Neuronal stem cell (in vitro differentiated cells): ENCODE data around the gene TOP3A.

Experiments
- DNase-seq: peaks from one replicate; pipeline ENCODE4 v3.0.0-alpha.2; 2013; ENCODE audit warnings: low spot score
- H2AFZ ChIP-seq: one replicate; pipeline ENCODE4 v1.6.1; 2013; ENCODE audit warnings: mild to moderate bottlenecking, low read length, inconsistent platforms
- H2AK5ac ChIP-seq: 2 replicates; pipeline ENCODE4 v1.6.1; 2013; ENCODE audit warnings: low read depth, mild to moderate bottlenecking, inconsistent platforms, low read length, moderate library complexity, mixed read lengths
- H2BK120ac ChIP-seq: 2 replicates; pipeline ENCODE4 v1.6.1; 2013; ENCODE audit warnings: low read depth, mild to moderate bottlenecking, inconsistent platforms, low read length, moderate library complexity, mixed read lengths
- H2BK12ac ChIP-seq: one replicate; pipeline ENCODE4 v1.6.1; 2013; ENCODE audit warnings: low read length, inconsistent platforms
- H2BK15ac ChIP-seq: 2 replicates; pipeline ENCODE4 v1.6.1; 2013; ENCODE audit warnings: mild to moderate bottlenecking, low read length, inconsistent platforms, mixed read lengths
- H2BK5ac ChIP-seq: one replicate; pipeline ENCODE4 v1.6.1; 2013; ENCODE audit warnings: inconsistent platforms, mild to moderate bottlenecking, low read length, moderate library complexity
- H3K14ac ChIP-seq: one replicate; pipeline ENCODE4 v1.6.1; 2013; ENCODE audit warnings: low read length, inconsistent platforms
- H3K18ac ChIP-seq: 2 replicates; pipeline ENCODE4 v1.6.1; 2013; ENCODE audit warnings: low read length, inconsistent platforms
- H3K23ac ChIP-seq: 2 replicates; pipeline ENCODE4 v1.6.1; 2013; ENCODE audit warnings: low read depth, mild to moderate bottlenecking, mixed read lengths, low read length, inconsistent platforms; ENCODE audit not compliant: poor library complexity
- H3K27ac ChIP-seq: replicated peaks from 3 replicates; pipeline ENCODE4 v1.5.1; 2013; ENCODE audit warnings: low read length, inconsistent platforms
- H3K27me3 ChIP-seq, 3 experiments: 2 replicates each; pipeline ENCODE4 v1.6.1; 2013; ENCODE audit warnings: low read length in 3 of 3, mild to moderate bottlenecking in 2 of 3, inconsistent platforms in 1 of 3, low read depth in 1 of 3, mixed read lengths in 1 of 3, moderate library complexity in 1 of 3; ENCODE audit not compliant: control insufficient read depth in 3 of 3, insufficient read depth in 3 of 3
- H3K36me3 ChIP-seq, 2 donors: replicated peaks in 1 of 2; 2 replicates each; pipeline ENCODE4 v1.6.1; 2013; ENCODE audit warnings: low read length in 2 of 2; ENCODE audit not compliant: control insufficient read depth in 2 of 2, insufficient read depth in 2 of 2
- H3K4ac ChIP-seq: 2 replicates; pipeline ENCODE4 v1.6.1; 2013; ENCODE audit warnings: inconsistent platforms, mild to moderate bottlenecking, low read length, moderate library complexity
- H3K4me1 ChIP-seq, 2 donors: 1 replicate in 1 of 2; 2 replicates in 1 of 2; pipeline ENCODE4 v1.6.1; 2013; ENCODE audit warnings: low read length in 2 of 2, low read depth in 1 of 2; ENCODE audit not compliant: control insufficient read depth in 2 of 2, insufficient read depth in 1 of 2
- H3K4me2 ChIP-seq: one replicate; pipeline ENCODE4 v1.6.1; 2013; ENCODE audit warnings: mild to moderate bottlenecking, low read length, inconsistent platforms; ENCODE audit not compliant: insufficient read depth, poor library complexity, severe bottlenecking
- H3K4me3 ChIP-seq, 2 donors: 2 replicates each; pipeline ENCODE4 v1.5.1; 2013; ENCODE audit warnings: low read length in 2 of 2, mild to moderate bottlenecking in 2 of 2, inconsistent platforms in 1 of 2, moderate library complexity in 1 of 2
- H3K79me1 ChIP-seq: one replicate; pipeline ENCODE4 v1.6.1; 2013; ENCODE audit warnings: low read depth, mild to moderate bottlenecking, inconsistent platforms, low read length, moderate library complexity
- H3K9ac ChIP-seq: one replicate; pipeline ENCODE4 v1.6.1; 2013; ENCODE audit warnings: mild to moderate bottlenecking, low read depth, low read length, inconsistent platforms; ENCODE audit not compliant: poor library complexity
- H3K9me3 ChIP-seq, 2 donors: replicated peaks in 1 of 2; 2 replicates each; pipeline versions ENCODE3 to v1.6.1; 2013; ENCODE audit warnings: low read length in 2 of 2, mild to moderate bottlenecking in 2 of 2, inconsistent platforms in 1 of 2, low read depth in 1 of 2, mixed read lengths in 1 of 2, moderate library complexity in 1 of 2; ENCODE audit not compliant: control insufficient read depth in 2 of 2, insufficient read depth in 1 of 2
- H4K8ac ChIP-seq: one replicate; pipeline ENCODE4 v1.6.1; 2013; ENCODE audit warnings: low read depth, mild to moderate bottlenecking, inconsistent platforms, low read length, moderate library complexity
- H4K91ac ChIP-seq: one replicate; pipeline ENCODE4 v1.6.1; 2013; ENCODE audit warnings: low read length, low read depth, mild to moderate bottlenecking, inconsistent platforms; ENCODE audit not compliant: poor library complexity
- whole genome bisulfite sequencing, 2 donors: extraction: QIAGEN DNeasy Blood & Tissue Kit; methylation state at CpG; one replicate each; pipeline ENCODE4 v1.1.7; 2013; ENCODE audit warnings: missing lambda C conversion rate in 2 of 2, mixed read lengths in 1 of 2; ENCODE audit not compliant: insufficient read length in 2 of 2, insufficient replicate concordance in 1 of 2; ENCODE audit errors: extremely low coverage in 2 of 2; 5-methylcytosine and 5-hydroxymethylcytosine counted together

Gene TOP3A

DNA sequence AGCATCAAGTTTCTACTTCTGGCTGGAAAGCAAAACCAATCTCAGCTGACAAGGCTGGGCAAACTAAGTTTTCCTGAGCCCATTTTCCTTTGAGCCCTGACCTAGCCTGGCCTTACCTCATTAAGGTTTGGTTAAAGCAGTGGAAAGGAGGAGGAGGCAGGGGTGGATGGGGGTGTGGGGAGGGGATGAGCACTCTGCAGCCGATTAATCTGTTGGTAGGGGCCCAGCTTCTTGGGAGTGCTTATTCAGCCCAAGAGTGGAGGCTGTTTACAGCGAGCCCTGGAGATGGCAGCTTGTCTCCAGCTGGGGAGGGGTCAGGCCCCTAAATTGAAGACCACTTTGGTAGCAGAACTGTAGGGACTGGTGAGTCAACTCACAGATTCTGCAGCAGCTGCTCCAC is 12.3 kb upstream of the TOP3A start:
- Histone ChIP-seq H3K9me3 (peaks cover 0 to 3% of the 10 kb centered on the region in 2 donors), H3K4me2 (no peak overlapping the region), H3K4me3 (no peak overlapping the region), H2BK12ac (no peak overlapping the region), H2BK120ac (no peak overlapping the region), H3K27me3 (no peaks in the 10 kb centered on the region), H3K4ac (no peak overlapping the region), H4K91ac (no peak overlapping the region), H4K8ac (no peak overlapping the region), H3K27ac (no peak overlapping the region), H2BK15ac (no peak overlapping the region), H3K14ac (no peak overlapping the region), H3K18ac (no peak overlapping the region), H3K9ac (peak overlapping the region; percentile 14), H3K4me1 (no peaks in the 10 kb centered on the region), H2AK5ac (no peak overlapping the region), H2BK5ac (no peak overlapping the region), H3K79me1 (no peaks in the 10 kb centered on the region), H2AFZ (no peak overlapping the region), H3K36me3 (peaks cover 47 to 93% of the 10 kb centered on the region in 2 donors), H3K23ac (no peak overlapping the region)
- no peak for DNase-seq
- no CpG with 5 or more reads among the region's 2 CpGs for WGBS, 2 donors

- Histone ChIP-seq H3K14ac (no peak overlapping the region), H3K4ac (no peak overlapping the region), H3K36me3 (peaks cover 43 to 88% of the 10 kb centered on the region in 2 donors), H2AFZ (no peak overlapping the region), H3K27me3 (no peaks in the 10 kb centered on the region), H3K23ac (no peak overlapping the region), H3K9ac (no peak overlapping the region), H2AK5ac (no peak overlapping the region), H3K4me1 (no peaks in the 10 kb centered on the region), H3K9me3 (peaks cover 0 to 3% of the 10 kb centered on the region in 2 donors), H4K91ac (no peak overlapping the region), H2BK12ac (no peak overlapping the region), H4K8ac (no peak overlapping the region), H2BK15ac (no peak overlapping the region), H3K4me3 (peak overlapping the region in 1 of 2 donors; percentile 51), H3K79me1 (no peaks in the 10 kb centered on the region), H2BK120ac (no peak overlapping the region), H3K27ac (no peak overlapping the region), H3K18ac (no peak overlapping the region), H2BK5ac (no peak overlapping the region), H3K4me2 (no peak overlapping the region)
- WGBS, 2 donors: no CpG with 5 or more reads among the region's 6 CpGs
- DNase-seq: no peak
These were observed 11.8 kb upstream of the TOP3A start for GRCh38 chr17:18326572-18326971.

GRCh38 chr17:18326039-18326438 is 11.2 kb upstream of the TOP3A start:
- Histone ChIP-seq H2BK120ac (no peak overlapping the region), H3K4me1 (no peaks in the 10 kb centered on the region), H2BK12ac (no peak overlapping the region), H3K14ac (no peak overlapping the region), H3K27me3 (no peaks in the 10 kb centered on the region), H3K4me3 (no peak overlapping the region), H3K9me3 (peaks cover 0 to 3% of the 10 kb centered on the region in 2 donors), H3K79me1 (no peaks in the 10 kb centered on the region), H2AK5ac (no peak overlapping the region), H3K9ac (no peak overlapping the region), H3K36me3 (peaks cover 40 to 85% of the 10 kb centered on the region in 2 donors), H3K18ac (no peak overlapping the region), H4K91ac (no peak overlapping the region), H2BK15ac (no peak overlapping the region), H3K4ac (no peak overlapping the region), H2AFZ (no peak overlapping the region), H3K27ac (no peak overlapping the region), H3K4me2 (no peak overlapping the region), H4K8ac (no peak overlapping the region), H2BK5ac (no peak overlapping the region), H3K23ac (no peak overlapping the region)
- WGBS, 2 donors: no CpG with 5 or more reads among the region's 2 CpGs
- DNase-seq: no peak

- no peak overlapping the region for H2AFZ ChIP-seq
- no peak overlapping the region for H3K9ac ChIP-seq
- no peaks in the 10 kb centered on the region for H3K79me1 ChIP-seq
- no peak overlapping the region for H3K18ac ChIP-seq
- no peak overlapping the region for H3K4ac ChIP-seq
- H3K23ac ChIP-seq: no peak overlapping the region
- WGBS, 2 donors: no CpG with 5 or more reads among the region's 27 CpGs
- H3K27ac ChIP-seq: no peak overlapping the region
- peaks cover 0 to 2% of the 10 kb centered on the region in 2 donors for H3K9me3 ChIP-seq
- H4K8ac ChIP-seq: no peak overlapping the region
- no peak overlapping the region for H2AK5ac ChIP-seq
- no peak overlapping the region for H2BK120ac ChIP-seq
- H3K4me1 ChIP-seq: no peaks in the 10 kb centered on the region
- no peak for DNase-seq
- no peak overlapping the region for H2BK12ac ChIP-seq
- H3K4me3 ChIP-seq: no peak overlapping the region
- H3K4me2 ChIP-seq: no peak overlapping the region
- H3K14ac ChIP-seq: no peak overlapping the region
- no peak overlapping the region for H4K91ac ChIP-seq
- H2BK15ac ChIP-seq: no peak overlapping the region
- H3K36me3 ChIP-seq: peaks cover 32 to 86% of the 10 kb centered on the region in 2 donors
- no peak overlapping the region for H2BK5ac ChIP-seq
- H3K27me3 ChIP-seq: no peaks in the 10 kb centered on the region
These were observed 9.6 kb upstream of the TOP3A start for GRCh38 chr17:18324140-18325050.
